Spleen (tissue), 7 donors: Measurements from ENCODE around the gene COL4A1.

Experiments
- POLR2A ChIP-seq, 3 donors: fragments of 450-650 bp; IDR thresholded peaks; one replicate each; pipeline ENCODE4 v1.5.1; 2017; ENCODE audit warnings: antibody characterized with exemption in 3 of 3, mild to moderate bottlenecking in 1 of 3
- TF ChIP-seq, protein P1 (sequence below), 11 experiments: fragments of 200-600 bp in 7 of 11; fragments of 450-650 bp in 4 of 11; sonication (generic) in 4 of 11; IDR thresholded peaks in 8 of 11; conservative IDR thresholded peaks in 3 of 11; 1 replicate in 7 of 11; 2 replicates in 4 of 11; pipeline versions ENCODE4 v1.4.0 to v1.8.0; 2016 to 2021; ENCODE audit warnings: antibody characterized with exemption in 11 of 11, inconsistent platforms in 4 of 11, mild to moderate bottlenecking in 1 of 11
- donor health status: DM: no; HTN: no; CAD: no; lungs with moderate emphysema.
- donor health status: DM: no; HTN: no; CAD: no.
- donor health status: DM: no; HTN: no; CAD: no.

DNA sequence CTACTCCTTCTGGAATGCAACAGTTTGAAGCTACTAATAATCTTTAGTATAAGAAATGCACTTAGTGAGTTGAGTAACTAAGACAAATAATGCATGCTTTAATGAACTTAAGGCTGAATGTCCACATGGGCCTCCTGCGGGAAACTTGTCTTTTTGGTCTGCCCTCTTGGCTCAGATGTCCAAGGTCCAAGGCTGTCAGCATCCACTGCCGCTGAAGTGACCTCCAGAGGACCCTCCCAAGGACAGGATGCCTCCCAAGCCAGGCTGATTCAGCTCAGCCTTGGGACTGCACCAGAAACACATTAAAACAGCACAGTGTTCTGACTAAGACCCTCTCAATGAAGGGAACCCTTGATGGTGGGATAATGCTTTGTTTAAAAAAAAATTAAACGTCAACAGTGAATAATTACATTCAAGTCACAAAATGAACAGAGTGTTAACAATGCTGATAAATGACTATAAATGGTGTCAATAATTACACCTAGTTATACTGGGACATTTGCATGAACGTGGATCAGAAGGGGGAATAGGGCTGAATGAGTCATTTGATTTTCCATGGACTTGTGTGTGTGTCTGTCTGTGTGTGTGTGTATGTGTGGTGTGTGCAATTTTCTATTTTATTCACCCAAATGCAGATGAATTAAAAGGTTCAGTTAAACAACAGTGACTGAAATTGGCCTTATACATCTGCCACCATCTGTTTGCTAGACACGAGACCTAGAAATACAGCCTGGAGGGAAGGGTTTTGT, 150.5 kb downstream of the COL4A1 start:
- TF ChIP-seq, protein P1, sequence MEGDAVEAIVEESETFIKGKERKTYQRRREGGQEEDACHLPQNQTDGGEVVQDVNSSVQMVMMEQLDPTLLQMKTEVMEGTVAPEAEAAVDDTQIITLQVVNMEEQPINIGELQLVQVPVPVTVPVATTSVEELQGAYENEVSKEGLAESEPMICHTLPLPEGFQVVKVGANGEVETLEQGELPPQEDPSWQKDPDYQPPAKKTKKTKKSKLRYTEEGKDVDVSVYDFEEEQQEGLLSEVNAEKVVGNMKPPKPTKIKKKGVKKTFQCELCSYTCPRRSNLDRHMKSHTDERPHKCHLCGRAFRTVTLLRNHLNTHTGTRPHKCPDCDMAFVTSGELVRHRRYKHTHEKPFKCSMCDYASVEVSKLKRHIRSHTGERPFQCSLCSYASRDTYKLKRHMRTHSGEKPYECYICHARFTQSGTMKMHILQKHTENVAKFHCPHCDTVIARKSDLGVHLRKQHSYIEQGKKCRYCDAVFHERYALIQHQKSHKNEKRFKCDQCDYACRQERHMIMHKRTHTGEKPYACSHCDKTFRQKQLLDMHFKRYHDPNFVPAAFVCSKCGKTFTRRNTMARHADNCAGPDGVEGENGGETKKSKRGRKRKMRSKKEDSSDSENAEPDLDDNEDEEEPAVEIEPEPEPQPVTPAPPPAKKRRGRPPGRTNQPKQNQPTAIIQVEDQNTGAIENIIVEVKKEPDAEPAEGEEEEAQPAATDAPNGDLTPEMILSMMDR (IDR thresholded peaks at IDR 0.05 in 8 of 11, conservative IDR thresholded peaks at IDR 0.05 in 3 of 11) = no peak
- no peak for TF ChIP-seq POLR2A (IDR thresholded peaks at IDR 0.05)
